GM23248 (cell line): ENCODE data around the gene FNDC3B.

Source experiments
- EZH2 ChIP-seq: fragments of 200-600 bp; sonication (generic); IDR thresholded peaks from 2 replicates; pipeline ENCODE4 v1.6.1; 2018; ENCODE audit warnings: antibody characterized with exemption, mild to moderate bottlenecking; ENCODE audit not compliant: insufficient read depth, poor library complexity, severe bottlenecking
- EZH2phosphoT487 ChIP-seq: fragments of 200-600 bp; sonication (generic); IDR thresholded peaks from 2 replicates; pipeline ENCODE4 v1.6.1; 2018; ENCODE audit warnings: antibody characterized with exemption, moderate library complexity, mild to moderate bottlenecking, low read depth; ENCODE audit not compliant: insufficient read depth

DNA sequence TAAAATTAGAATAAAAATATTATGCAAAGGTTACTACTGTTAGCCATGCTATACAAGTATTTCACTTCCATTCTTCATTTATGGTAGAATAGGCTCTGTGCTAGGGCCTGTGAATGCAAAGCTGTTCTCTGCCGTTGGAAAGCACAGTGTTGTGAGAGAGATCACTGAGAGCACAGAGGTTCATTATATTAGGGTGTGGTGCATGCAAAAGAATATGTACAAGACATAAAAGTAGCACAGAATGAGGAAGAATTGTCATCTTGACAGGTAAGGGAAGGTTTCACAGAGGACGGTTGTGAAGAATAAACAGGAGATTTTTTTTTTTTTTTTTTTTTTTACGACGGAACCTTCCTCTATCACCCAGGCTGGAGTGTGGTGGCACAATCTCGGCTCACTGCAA lies 25.2 kb upstream of the FNDC3B start:
- TF ChIP-seq EZH2phosphoT487 (no peak), EZH2 (no peak)
